ENCODE results near the gene ZNF423.

Gene ZNF423

DNA sequence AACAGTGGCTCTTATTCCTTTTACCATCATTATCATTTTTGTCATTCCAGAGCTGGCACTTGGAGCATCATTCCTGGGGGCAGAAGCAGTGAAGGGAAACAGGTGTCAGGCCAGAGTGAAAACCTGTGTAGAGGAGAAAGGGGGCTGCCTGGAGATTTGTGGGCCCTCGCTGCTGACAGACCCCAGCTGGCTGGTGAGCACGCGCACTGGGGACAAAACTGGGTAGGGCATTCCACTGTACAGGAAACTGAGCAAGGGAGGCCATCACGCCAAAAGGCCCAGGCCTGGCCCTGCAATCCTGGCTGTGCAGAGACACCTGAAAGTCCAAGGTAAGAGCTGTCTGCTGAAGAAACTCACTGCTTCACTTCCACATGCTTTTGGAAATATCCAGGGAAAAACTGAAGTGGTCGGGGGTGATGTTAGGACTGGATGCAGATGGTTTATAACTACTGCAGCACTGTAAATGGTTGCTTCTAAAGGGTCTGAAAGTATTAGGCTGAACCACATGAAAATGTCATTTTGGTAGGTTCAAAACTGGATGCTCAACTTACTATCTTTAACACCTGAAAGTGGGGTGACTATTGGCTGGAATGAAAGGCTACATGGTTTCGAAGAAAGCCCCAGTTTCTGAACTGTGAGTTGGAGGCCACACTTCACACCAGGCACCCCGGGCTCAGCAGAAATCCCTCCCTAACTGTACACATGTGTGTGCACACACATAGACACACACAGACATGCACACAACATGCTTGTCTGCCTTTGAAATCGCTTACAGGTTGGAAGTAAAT is 257.3 kb downstream of the ZNF423 start:
- no peaks in the 10 kb centered on the region for H3K79me2 ChIP-seq (ENCODE audit: insufficient read depth, low read length)
- no peak overlapping the region for H3K4me3 ChIP-seq (ENCODE audit: low read depth in 1 of 2, low read length in 2 of 2)
- no peak for DNase-seq
- peaks cover 9% of the 10 kb centered on the region for H3K4me1 ChIP-seq (ENCODE audit: insufficient read depth, low read length)
- TF ChIP-seq, protein P1, sequence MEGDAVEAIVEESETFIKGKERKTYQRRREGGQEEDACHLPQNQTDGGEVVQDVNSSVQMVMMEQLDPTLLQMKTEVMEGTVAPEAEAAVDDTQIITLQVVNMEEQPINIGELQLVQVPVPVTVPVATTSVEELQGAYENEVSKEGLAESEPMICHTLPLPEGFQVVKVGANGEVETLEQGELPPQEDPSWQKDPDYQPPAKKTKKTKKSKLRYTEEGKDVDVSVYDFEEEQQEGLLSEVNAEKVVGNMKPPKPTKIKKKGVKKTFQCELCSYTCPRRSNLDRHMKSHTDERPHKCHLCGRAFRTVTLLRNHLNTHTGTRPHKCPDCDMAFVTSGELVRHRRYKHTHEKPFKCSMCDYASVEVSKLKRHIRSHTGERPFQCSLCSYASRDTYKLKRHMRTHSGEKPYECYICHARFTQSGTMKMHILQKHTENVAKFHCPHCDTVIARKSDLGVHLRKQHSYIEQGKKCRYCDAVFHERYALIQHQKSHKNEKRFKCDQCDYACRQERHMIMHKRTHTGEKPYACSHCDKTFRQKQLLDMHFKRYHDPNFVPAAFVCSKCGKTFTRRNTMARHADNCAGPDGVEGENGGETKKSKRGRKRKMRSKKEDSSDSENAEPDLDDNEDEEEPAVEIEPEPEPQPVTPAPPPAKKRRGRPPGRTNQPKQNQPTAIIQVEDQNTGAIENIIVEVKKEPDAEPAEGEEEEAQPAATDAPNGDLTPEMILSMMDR (IDR thresholded peaks at IDR 0.05; ENCODE audit: borderline replicate concordance, extremely low read depth, low read length, poor library complexity, severe bottlenecking): no peak
- no peak for TF ChIP-seq EZH2 (IDR thresholded peaks at IDR 0.05; ENCODE audit: borderline replicate concordance, low read depth, low read length, severe bottlenecking)
- H3K9ac ChIP-seq (ENCODE audit: low read depth, low read length): no peak overlapping the region
- no peaks in the 10 kb centered on the region for H3K36me3 ChIP-seq (ENCODE audit: insufficient read depth, low read length)
- no peak overlapping the region for H3K4me2 ChIP-seq (ENCODE audit: insufficient read depth, low read length)
- no peaks in the 10 kb centered on the region for H3K27me3 ChIP-seq (ENCODE audit: insufficient read depth, low read length, poor library complexity)
- H4K20me1 ChIP-seq (ENCODE audit: insufficient read depth, low read length): no peaks in the 10 kb centered on the region
- H2AFZ ChIP-seq (ENCODE audit: low read depth, low read length): no peak overlapping the region
- H3K27ac ChIP-seq (ENCODE audit: low read length): no peak overlapping the region
- no peak for ATAC-seq (ENCODE audit: insufficient read depth, low read depth)
- H3K9me3 ChIP-seq (ENCODE audit: insufficient read depth, low read length, severe bottlenecking): no peaks in the 10 kb centered on the region

DNA sequence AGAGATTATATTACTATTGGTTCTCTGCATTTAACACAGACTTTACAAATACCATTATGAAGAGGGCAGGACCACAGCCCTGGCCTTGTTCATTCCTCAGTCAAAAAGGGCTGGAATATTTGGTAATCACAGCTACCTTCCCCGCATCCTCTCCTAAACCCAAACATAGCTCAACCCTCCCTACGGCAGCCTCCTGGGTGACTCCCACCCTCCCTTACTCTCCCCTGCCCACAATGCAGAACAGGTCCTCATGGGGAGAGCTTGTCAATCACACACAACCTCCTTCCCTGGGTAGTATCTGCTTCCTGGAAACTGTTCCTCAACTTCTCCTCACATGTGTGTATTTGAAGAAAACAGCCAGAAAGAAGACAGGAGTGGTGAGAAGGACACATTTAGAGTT is 258.1 kb downstream of the ZNF423 start:
- TF ChIP-seq, protein P1 (IDR thresholded peaks at IDR 0.05; ENCODE audit: borderline replicate concordance, extremely low read depth, low read length, poor library complexity, severe bottlenecking): no peak
- TF ChIP-seq EZH2 (IDR thresholded peaks at IDR 0.05; ENCODE audit: borderline replicate concordance, low read depth, low read length, severe bottlenecking): no peak
- H3K9ac ChIP-seq (ENCODE audit: low read depth, low read length): no peak overlapping the region
- H3K27me3 ChIP-seq (ENCODE audit: insufficient read depth, low read length, poor library complexity): no peaks in the 10 kb centered on the region
- H3K4me3 ChIP-seq (ENCODE audit: low read depth in 1 of 2, low read length in 2 of 2): no peak overlapping the region
- H3K27ac ChIP-seq (ENCODE audit: low read length): no peak overlapping the region
- no peak for DNase-seq
- no peaks in the 10 kb centered on the region for H3K79me2 ChIP-seq (ENCODE audit: insufficient read depth, low read length)
- H3K4me1 ChIP-seq (ENCODE audit: insufficient read depth, low read length): peaks cover 16% of the 10 kb centered on the region
- H3K9me3 ChIP-seq (ENCODE audit: insufficient read depth, low read length, severe bottlenecking): no peaks in the 10 kb centered on the region
- no peak overlapping the region for H3K4me2 ChIP-seq (ENCODE audit: insufficient read depth, low read length)
- no peaks in the 10 kb centered on the region for H4K20me1 ChIP-seq (ENCODE audit: insufficient read depth, low read length)
- no peaks in the 10 kb centered on the region for H3K36me3 ChIP-seq (ENCODE audit: insufficient read depth, low read length)
- ATAC-seq (ENCODE audit: insufficient read depth, low read depth): no peak
- H2AFZ ChIP-seq (ENCODE audit: low read depth, low read length): no peak overlapping the region

DNA sequence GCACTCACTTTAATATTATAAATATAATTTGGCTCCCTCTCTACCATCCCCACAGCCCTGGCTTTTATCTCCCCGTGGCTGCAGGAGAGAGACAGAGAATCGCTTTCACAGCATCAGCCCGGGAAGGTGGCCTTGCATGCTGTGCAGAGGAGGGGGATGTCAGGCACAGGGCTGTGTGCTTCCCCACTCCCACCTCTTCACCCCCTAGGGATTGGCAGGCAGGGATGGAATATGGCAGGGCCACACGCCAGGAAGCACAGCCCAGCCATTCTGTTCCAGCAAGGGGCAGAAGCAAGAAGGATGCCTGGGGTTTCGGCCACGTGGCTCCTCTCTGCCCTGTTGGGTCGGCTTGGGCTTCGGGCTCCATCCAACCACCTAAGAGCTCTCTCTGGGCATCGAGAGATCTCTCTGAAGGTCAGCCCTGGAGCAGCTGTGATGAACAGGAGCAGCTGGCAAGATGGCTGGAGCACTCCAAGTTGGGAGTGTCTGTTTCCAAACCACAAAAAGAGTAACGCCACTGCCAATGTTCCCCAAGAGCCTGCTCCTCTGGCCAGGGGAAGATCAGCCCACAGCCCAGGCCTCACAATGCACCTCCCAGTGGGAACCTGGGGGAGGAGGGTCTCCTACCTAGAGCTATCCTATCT is 259.1 kb downstream of the ZNF423 start:
- H3K9me3 ChIP-seq (ENCODE audit: insufficient read depth, low read length, severe bottlenecking): no peaks in the 10 kb centered on the region
- H3K9ac ChIP-seq (ENCODE audit: low read depth, low read length): no peak overlapping the region
- no peaks in the 10 kb centered on the region for H3K27me3 ChIP-seq (ENCODE audit: insufficient read depth, low read length, poor library complexity)
- no peak for ATAC-seq (ENCODE audit: insufficient read depth, low read depth)
- H3K27ac ChIP-seq (ENCODE audit: low read length): no peak overlapping the region
- no peak overlapping the region for H3K4me3 ChIP-seq (ENCODE audit: low read depth in 1 of 2, low read length in 2 of 2)
- no peak overlapping the region for H3K4me2 ChIP-seq (ENCODE audit: insufficient read depth, low read length)
- TF ChIP-seq, protein P1 (IDR thresholded peaks at IDR 0.05; ENCODE audit: borderline replicate concordance, extremely low read depth, low read length, poor library complexity, severe bottlenecking): no peak
- TF ChIP-seq EZH2 (IDR thresholded peaks at IDR 0.05; ENCODE audit: borderline replicate concordance, low read depth, low read length, severe bottlenecking): no peak
- peaks cover 27% of the 10 kb centered on the region for H3K4me1 ChIP-seq (ENCODE audit: insufficient read depth, low read length)
- no peaks in the 10 kb centered on the region for H4K20me1 ChIP-seq (ENCODE audit: insufficient read depth, low read length)
- no peak for DNase-seq
- H3K36me3 ChIP-seq (ENCODE audit: insufficient read depth, low read length): no peaks in the 10 kb centered on the region
- no peak overlapping the region for H2AFZ ChIP-seq (ENCODE audit: low read depth, low read length)
- no peaks in the 10 kb centered on the region for H3K79me2 ChIP-seq (ENCODE audit: insufficient read depth, low read length)
